HEK293T (cell line): Measurements from ENCODE around the gene DGKD.

Source experiments
- CTCF ChIA-PET: fragments of 350-600 bp; formaldehyde crosslinking; extraction: SDS; loops from one replicate; lab custom pipeline; 2021; ENCODE audit warnings: antibody characterized with exemption, inconsistent platforms; lab: Yijun Ruan, JAX
- POLR2A ChIA-PET: fragments of 350-600 bp; formaldehyde crosslinking; extraction: SDS; loops from one replicate; lab custom pipeline; 2020; ENCODE audit warnings: antibody characterized with exemption, inconsistent platforms; lab: Yijun Ruan, JAX
- DNase-seq: peaks from one replicate; pipeline ENCODE4 v3.0.0; 2012; ENCODE audit warnings: mixed read lengths; ENCODE audit errors: extremely low spot score
- ARNT ChIP-seq: fragments of 450-650 bp; IDR thresholded peaks from 2 replicates; pipeline ENCODE4 v1.6.1; 2017; ENCODE audit warnings: mild to moderate bottlenecking
- BHLHE40 ChIP-seq: fragments of 450-650 bp; IDR thresholded peaks from 2 replicates; pipeline ENCODE4 v1.6.1; 2016; ENCODE audit warnings: mild to moderate bottlenecking, moderate library complexity, borderline replicate concordance
- CTBP1 ChIP-seq: fragments of 450-650 bp; IDR thresholded peaks from 2 replicates; pipeline ENCODE4 v1.6.1; 2016; ENCODE audit warnings: borderline replicate concordance
- ELF4 ChIP-seq: fragments of 450-650 bp; IDR thresholded peaks from 2 replicates; pipeline ENCODE4 v1.6.1; 2017; ENCODE audit warnings: antibody characterized with exemption
- FOXA1 ChIP-seq: fragments of 450-650 bp; IDR thresholded peaks from 2 replicates; pipeline ENCODE4 v1.6.1; 2016; ENCODE audit warnings: mild to moderate bottlenecking
- FOXK2 ChIP-seq: fragments of 450-650 bp; IDR thresholded peaks from 2 replicates; pipeline ENCODE4 v1.6.1; 2016; ENCODE audit warnings: mild to moderate bottlenecking
- FOXM1 ChIP-seq: fragments of 450-650 bp; IDR thresholded peaks from 2 replicates; pipeline ENCODE4 v1.6.1; 2017; ENCODE audit warnings: mild to moderate bottlenecking, borderline replicate concordance
- HDGF ChIP-seq: fragments of 450-650 bp; IDR thresholded peaks from 2 replicates; pipeline ENCODE4 v1.6.1; 2017; ENCODE audit warnings: antibody characterized with exemption, borderline replicate concordance
- L3MBTL2 ChIP-seq: fragments of 450-650 bp; conservative IDR thresholded peaks from 2 replicates; pipeline ENCODE4 v1.6.1; 2016; ENCODE audit warnings: mild to moderate bottlenecking
- LEF1 ChIP-seq: fragments of 450-650 bp; IDR thresholded peaks from 2 replicates; pipeline ENCODE4 v1.6.1; 2017; ENCODE audit warnings: mild to moderate bottlenecking, borderline replicate concordance
- NFRKB ChIP-seq: fragments of 450-650 bp; IDR thresholded peaks from 2 replicates; pipeline ENCODE4 v1.6.1; 2016; ENCODE audit warnings: mild to moderate bottlenecking, moderate library complexity
- SP1 ChIP-seq: fragments of 450-650 bp; IDR thresholded peaks from 2 replicates; pipeline ENCODE4 v1.6.1; 2017
- SUZ12 ChIP-seq: fragments of 450-650 bp; IDR thresholded peaks from 2 replicates; pipeline ENCODE4 v1.6.1; 2016; ENCODE audit warnings: mild to moderate bottlenecking
- TARDBP ChIP-seq: fragments of 450-650 bp; IDR thresholded peaks from 2 replicates; pipeline ENCODE4 v1.6.1; 2016
- ZNF384 ChIP-seq: fragments of 450-650 bp; IDR thresholded peaks from 2 replicates; pipeline ENCODE4 v1.6.1; 2016
- TF ChIP-seq, protein P1 (sequence below): fragments of 450-650 bp; IDR thresholded peaks from 2 replicates; pipeline ENCODE4 v1.6.1; 2016

Gene DGKD

GRCh38 chr2:233430081-233430480, 75.8 kb downstream of the DGKD start:
- DNase-seq, result no peak
- POLR2A ChIA-PET, result no interaction called here
- CTCF ChIA-PET, result no interaction called here
- TF ChIP-seq BHLHE40, result no peak
- TF ChIP-seq SUZ12, result no peak
- no peak for TF ChIP-seq NFRKB
- no peak for TF ChIP-seq L3MBTL2
- TF ChIP-seq FOXM1, result no peak
- TF ChIP-seq TARDBP, result no peak
- TF ChIP-seq ARNT, result no peak
- TF ChIP-seq, protein P1, sequence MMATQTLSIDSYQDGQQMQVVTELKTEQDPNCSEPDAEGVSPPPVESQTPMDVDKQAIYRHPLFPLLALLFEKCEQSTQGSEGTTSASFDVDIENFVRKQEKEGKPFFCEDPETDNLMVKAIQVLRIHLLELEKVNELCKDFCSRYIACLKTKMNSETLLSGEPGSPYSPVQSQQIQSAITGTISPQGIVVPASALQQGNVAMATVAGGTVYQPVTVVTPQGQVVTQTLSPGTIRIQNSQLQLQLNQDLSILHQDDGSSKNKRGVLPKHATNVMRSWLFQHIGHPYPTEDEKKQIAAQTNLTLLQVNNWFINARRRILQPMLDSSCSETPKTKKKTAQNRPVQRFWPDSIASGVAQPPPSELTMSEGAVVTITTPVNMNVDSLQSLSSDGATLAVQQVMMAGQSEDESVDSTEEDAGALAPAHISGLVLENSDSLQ, result no peak

DNA sequence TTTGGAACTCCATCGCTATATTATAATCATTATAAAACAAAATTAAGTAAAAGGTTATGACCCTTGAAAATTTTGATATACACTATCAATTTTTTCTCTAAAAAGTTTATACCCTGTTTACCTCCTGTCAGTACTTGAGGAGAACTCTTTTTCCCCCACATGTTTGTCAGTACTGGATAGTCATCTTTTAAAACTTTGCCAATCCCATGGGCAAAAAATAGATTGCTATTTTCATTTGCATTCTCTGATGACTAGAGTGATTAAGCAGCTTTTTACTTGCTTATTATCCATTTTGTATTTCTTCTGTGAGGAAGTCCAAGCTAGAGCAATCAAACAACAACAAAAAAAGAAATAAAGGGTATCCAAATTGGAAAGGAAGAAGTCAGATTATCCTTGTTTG, 76.4 kb downstream of the DGKD start:
- POLR2A ChIA-PET, result no interaction called here
- CTCF ChIA-PET, result no interaction called here
- no peak for TF ChIP-seq ELF4
- no peak for TF ChIP-seq FOXM1
- TF ChIP-seq, protein P1, result no peak
- TF ChIP-seq NFRKB, result no peak
- no peak for TF ChIP-seq TARDBP
- TF ChIP-seq LEF1, result no peak
- no peak for TF ChIP-seq SP1
- TF ChIP-seq ARNT, result no peak
- no peak for TF ChIP-seq FOXA1
- TF ChIP-seq HDGF, result no peak
- TF ChIP-seq SUZ12, result no peak
- no peak for TF ChIP-seq CTBP1
- no peak for TF ChIP-seq L3MBTL2
- no peak for TF ChIP-seq BHLHE40
- TF ChIP-seq ZNF384, result no peak
- TF ChIP-seq FOXK2, result no peak
- no peak for DNase-seq

DNA sequence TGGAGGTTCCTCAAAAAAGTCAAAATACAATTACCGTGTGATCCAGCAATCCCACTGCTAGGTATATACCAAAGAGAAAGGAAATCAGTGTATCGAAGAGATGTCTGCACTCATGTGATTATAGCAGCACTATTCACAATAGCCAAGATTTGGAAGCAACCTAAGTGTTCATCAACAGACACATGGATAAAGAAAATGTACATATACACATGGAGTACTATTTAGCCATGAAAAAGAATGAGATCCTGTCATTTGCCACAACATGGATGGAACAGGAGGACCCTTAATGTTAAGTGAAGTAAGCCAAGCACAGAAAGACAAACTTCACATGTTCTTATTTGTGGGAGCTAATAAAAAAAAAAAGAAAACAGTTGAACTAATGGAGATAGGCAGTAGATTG, 78.7 kb downstream of the DGKD start:
- POLR2A ChIA-PET, result no interaction called here
- CTCF ChIA-PET, result no interaction called here
- TF ChIP-seq CTBP1 (no peak), SUZ12 (no peak), SP1 (no peak), L3MBTL2 (no peak), NFRKB (no peak)
- TF ChIP-seq, protein P1, result no peak
- DNase-seq, result no peak

- no peak for DNase-seq
- TF ChIP-seq FOXA1 (no peak), LEF1 (no peak), ZNF384 (no peak), ELF4 (no peak), FOXM1 (no peak), CTBP1 (no peak), SUZ12 (no peak), TARDBP (no peak), NFRKB (no peak), L3MBTL2 (no peak), HDGF (no peak), FOXK2 (no peak), BHLHE40 (no peak)
- TF ChIP-seq, protein P1, result no peak
- POLR2A ChIA-PET, result no interaction called here
- CTCF ChIA-PET, result interaction anchor here (0.7 to 1.5 kb wide), 2 partner anchors 9 to 387 kb away, joined by 3 to 4 read pairs; no protein-coding TSS in a partner anchor
Measured at GRCh38 chr2:233433794-233434193, 79.5 kb downstream of the DGKD start.

- POLR2A ChIA-PET, result no interaction called here
- no peak for TF ChIP-seq FOXK2
- no peak for TF ChIP-seq FOXA1
- no peak for TF ChIP-seq BHLHE40
- TF ChIP-seq ARNT, result no peak
- no peak for TF ChIP-seq ZNF384
- TF ChIP-seq TARDBP, result no peak
- TF ChIP-seq SUZ12, result no peak
- DNase-seq, result no peak
- CTCF ChIA-PET, result interaction anchor here (1.2 to 1.5 kb wide), 2 partner anchors 8 to 14 kb away, joined by 3 to 4 read pairs; no protein-coding TSS in a partner anchor
Measured at GRCh38 chr2:233434666-233435330, 80.5 kb downstream of the DGKD start.
